ENCODE measurements around the gene SYT4.

DNA sequence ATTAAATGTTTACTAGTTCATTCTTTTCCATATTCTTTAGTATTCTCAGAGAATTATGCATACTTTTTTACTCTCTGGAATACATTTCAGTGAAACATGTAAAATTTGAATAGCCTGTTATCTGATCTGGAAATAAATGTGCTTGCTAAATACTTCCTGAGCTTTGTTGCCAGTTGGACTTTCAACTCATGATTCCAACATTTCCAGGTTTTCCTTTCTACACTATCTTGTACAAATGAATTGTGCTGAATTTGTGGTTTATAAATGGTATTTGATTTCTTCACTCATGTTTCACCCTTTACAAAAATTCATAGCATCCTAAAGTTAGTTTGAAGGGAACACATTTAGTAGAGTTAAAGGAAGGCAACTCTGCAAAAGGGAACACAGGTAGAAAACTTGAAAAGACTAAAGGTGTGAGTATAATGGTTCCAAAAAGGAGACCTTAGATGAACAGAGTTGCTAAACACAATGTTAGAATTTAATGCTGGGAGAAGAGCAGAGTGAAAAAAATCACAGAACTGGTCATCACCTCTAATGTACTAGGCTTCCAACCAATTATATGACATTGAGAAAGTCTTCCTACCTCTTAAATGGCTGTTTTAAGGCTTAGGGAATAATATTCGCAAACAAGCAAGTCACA, 28.6 kb downstream of the SYT4 start:
- TF ChIP-seq NFRKB (IDR thresholded peaks at IDR 0.05) (no peak), FOXM1 (IDR thresholded peaks at IDR 0.05; ENCODE audit: borderline replicate concordance) (no peak), BHLHE40 (IDR thresholded peaks at IDR 0.05; ENCODE audit: borderline replicate concordance) (no peak), HDGF (IDR thresholded peaks at IDR 0.05; ENCODE audit: borderline replicate concordance) (no peak), L3MBTL2 (conservative IDR thresholded peaks at IDR 0.05) (no peak)

All from HEK293T (cell line).